Testis (tissue), 2 donors: Measurements from ENCODE around the gene COL4A2.

Source experiments
- CTCF ChIP-seq, 3 experiments: fragments of 450-650 bp in 2 of 3; fragments of 200-600 bp in 1 of 3; sonication (generic) in 1 of 3; IDR thresholded peaks; one replicate each; pipeline ENCODE4 v1.5.1; 2016 to 2019; ENCODE audit warnings: antibody characterized with exemption in 3 of 3, mild to moderate bottlenecking in 2 of 3, moderate library complexity in 1 of 3
- POLR2A ChIP-seq: fragments of 450-650 bp; IDR thresholded peaks from one replicate; pipeline ENCODE4 v1.6.1; 2017; ENCODE audit warnings: antibody characterized with exemption, mild to moderate bottlenecking, moderate library complexity

GRCh38 chr13:110387451-110388107, 80.5 kb downstream of the COL4A2 start:
- TF ChIP-seq CTCF (IDR thresholded peaks at IDR 0.05), result no peak
- TF ChIP-seq POLR2A, result no peak
